ENCODE results near the gene SMYD4.

Gene SMYD4

DNA sequence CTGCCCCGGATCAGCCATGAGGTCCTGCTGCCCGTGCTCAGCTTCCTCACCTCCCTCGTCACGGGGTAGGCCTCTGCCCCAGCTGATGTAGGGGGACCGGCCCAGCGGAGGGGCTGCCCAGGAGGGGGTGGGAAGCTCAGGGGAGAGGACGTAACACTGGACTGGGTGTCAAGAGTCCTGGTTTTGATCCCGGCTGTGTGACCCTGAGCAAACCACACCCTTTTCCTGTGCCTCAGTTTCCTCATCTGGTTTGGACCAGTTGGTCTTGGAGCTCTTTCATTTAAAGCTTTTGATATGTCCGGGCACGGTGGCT lies 98.6 kb downstream of the SMYD4 start:
- CTCF ChIA-PET = interaction anchor here (0.7 to 1.2 kb wide), 2 partner anchors 9 to 10 kb away, joined by 3 to 5 read pairs; no protein-coding TSS in a partner anchor
- Histone ChIP-seq H3K4me3 (ENCODE audit: low read depth, low read length) (no peak overlapping the region), H3K27ac (ENCODE audit: extremely low read depth, low read depth, low read length) (no peak overlapping the region), H3K4me1 (ENCODE audit: control insufficient read depth, insufficient read depth, low read length) (no peaks in the 10 kb centered on the region), H3K9me3 (ENCODE audit: control insufficient read depth, insufficient read depth, low read depth, low read length) (no peaks in the 10 kb centered on the region), H3K36me3 (ENCODE audit: control insufficient read depth in 2 of 2, insufficient read depth in 1 of 2, low read length in 2 of 2) (peaks cover 0 to 34% of the 10 kb centered on the region in 2 experiments; a peak in 2 of 3 replicates)
- no peak for TF ChIP-seq ZNF404 (tag by site-specific recombination; IDR thresholded peaks at IDR 0.05)
- no peak for TF ChIP-seq TCF7L2 (IDR thresholded peaks at IDR 0.05; ENCODE audit: borderline replicate concordance, low read depth, low read length)
- no peak for TF ChIP-seq ZNF664 (tag by site-specific recombination; IDR thresholded peaks at IDR 0.05)
- no peak for TF ChIP-seq OVOL3 (tag by site-specific recombination; IDR thresholded peaks at IDR 0.05)
- TF ChIP-seq ZNF211 (tag by site-specific recombination; IDR thresholded peaks at IDR 0.05; ENCODE audit: low read depth) = no peak
- no peak for TF ChIP-seq ZNF610 (tag by site-specific recombination; IDR thresholded peaks at IDR 0.05; ENCODE audit: borderline replicate concordance)
- TF ChIP-seq, protein P1, sequence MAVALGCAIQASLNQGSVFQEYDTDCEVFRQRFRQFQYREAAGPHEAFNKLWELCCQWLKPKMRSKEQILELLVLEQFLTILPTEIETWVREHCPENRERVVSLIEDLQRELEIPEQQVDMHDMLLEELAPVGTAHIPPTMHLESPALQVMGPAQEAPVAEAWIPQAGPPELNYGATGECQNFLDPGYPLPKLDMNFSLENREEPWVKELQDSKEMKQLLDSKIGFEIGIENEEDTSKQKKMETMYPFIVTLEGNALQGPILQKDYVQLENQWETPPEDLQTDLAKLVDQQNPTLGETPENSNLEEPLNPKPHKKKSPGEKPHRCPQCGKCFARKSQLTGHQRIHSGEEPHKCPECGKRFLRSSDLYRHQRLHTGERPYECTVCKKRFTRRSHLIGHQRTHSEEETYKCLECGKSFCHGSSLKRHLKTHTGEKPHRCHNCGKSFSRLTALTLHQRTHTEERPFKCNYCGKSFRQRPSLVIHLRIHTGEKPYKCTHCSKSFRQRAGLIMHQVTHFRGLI (tag by site-specific recombination; IDR thresholded peaks at IDR 0.05) = no peak
- TF ChIP-seq ZNF239 (tag by site-specific recombination; IDR thresholded peaks at IDR 0.05) = no peak
- TF ChIP-seq, protein P2, sequence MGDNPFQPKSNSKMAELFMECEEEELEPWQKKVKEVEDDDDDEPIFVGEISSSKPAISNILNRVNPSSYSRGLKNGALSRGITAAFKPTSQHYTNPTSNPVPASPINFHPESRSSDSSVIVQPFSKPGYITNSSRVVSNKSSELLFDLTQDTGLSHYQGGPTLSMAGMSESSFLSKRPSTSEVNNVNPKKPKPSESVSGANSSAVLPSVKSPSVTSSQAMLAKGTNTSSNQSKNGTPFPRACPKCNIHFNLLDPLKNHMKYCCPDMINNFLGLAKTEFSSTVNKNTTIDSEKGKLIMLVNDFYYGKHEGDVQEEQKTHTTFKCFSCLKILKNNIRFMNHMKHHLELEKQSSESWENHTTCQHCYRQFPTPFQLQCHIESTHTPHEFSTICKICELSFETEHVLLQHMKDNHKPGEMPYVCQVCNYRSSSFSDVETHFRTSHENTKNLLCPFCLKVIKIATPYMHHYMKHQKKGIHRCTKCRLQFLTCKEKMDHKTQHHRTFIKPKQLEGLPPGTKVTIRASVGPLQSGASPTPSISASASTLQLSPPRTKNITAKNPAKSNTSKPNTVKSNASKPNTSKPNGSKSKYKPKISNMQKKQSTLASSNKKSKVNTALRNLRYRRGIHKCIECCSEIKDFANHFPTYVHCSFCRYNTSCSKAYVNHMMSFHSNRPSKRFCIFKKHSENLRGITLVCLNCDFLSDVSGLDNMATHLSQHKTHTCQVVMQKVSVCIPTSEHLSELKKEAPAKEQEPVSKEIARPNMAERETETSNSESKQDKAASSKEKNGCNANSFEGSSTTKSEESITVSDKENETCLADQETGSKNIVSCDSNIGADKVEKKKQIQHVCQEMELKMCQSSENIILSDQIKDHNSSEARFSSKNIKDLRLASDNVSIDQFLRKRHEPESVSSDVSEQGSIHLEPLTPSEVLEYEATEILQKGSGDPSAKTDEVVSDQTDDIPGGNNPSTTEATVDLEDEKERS (tag by site-specific recombination; IDR thresholded peaks at IDR 0.05) = no peak
- TF ChIP-seq ZBTB1 (tag by site-specific recombination; IDR thresholded peaks at IDR 0.05) = no peak
- TF ChIP-seq, protein P3, sequence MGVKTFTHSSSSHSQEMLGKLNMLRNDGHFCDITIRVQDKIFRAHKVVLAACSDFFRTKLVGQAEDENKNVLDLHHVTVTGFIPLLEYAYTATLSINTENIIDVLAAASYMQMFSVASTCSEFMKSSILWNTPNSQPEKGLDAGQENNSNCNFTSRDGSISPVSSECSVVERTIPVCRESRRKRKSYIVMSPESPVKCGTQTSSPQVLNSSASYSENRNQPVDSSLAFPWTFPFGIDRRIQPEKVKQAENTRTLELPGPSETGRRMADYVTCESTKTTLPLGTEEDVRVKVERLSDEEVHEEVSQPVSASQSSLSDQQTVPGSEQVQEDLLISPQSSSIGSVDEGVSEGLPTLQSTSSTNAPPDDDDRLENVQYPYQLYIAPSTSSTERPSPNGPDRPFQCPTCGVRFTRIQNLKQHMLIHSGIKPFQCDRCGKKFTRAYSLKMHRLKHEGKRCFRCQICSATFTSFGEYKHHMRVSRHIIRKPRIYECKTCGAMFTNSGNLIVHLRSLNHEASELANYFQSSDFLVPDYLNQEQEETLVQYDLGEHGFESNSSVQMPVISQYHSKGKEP (tag by site-specific recombination; IDR thresholded peaks at IDR 0.05) = no peak
- TF ChIP-seq, protein P4, sequence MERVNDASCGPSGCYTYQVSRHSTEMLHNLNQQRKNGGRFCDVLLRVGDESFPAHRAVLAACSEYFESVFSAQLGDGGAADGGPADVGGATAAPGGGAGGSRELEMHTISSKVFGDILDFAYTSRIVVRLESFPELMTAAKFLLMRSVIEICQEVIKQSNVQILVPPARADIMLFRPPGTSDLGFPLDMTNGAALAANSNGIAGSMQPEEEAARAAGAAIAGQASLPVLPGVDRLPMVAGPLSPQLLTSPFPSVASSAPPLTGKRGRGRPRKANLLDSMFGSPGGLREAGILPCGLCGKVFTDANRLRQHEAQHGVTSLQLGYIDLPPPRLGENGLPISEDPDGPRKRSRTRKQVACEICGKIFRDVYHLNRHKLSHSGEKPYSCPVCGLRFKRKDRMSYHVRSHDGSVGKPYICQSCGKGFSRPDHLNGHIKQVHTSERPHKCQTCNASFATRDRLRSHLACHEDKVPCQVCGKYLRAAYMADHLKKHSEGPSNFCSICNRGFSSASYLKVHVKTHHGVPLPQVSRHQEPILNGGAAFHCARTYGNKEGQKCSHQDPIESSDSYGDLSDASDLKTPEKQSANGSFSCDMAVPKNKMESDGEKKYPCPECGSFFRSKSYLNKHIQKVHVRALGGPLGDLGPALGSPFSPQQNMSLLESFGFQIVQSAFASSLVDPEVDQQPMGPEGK (tag by site-specific recombination; IDR thresholded peaks at IDR 0.05) = no peak
- no peak for TF ChIP-seq ZNF350 (tag by site-specific recombination; IDR thresholded peaks at IDR 0.05)
- TF ChIP-seq ZNF521 (tag by site-specific recombination; IDR thresholded peaks at IDR 0.05) = no peak
- TF ChIP-seq, protein P5, sequence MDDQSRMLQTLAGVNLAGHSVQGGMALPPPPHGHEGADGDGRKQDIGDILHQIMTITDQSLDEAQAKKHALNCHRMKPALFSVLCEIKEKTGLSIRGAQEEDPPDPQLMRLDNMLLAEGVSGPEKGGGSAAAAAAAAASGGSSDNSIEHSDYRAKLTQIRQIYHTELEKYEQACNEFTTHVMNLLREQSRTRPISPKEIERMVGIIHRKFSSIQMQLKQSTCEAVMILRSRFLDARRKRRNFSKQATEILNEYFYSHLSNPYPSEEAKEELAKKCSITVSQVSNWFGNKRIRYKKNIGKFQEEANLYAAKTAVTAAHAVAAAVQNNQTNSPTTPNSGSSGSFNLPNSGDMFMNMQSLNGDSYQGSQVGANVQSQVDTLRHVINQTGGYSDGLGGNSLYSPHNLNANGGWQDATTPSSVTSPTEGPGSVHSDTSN (CRISPR knock-in tag; IDR thresholded peaks at IDR 0.05) = no peak
- TF ChIP-seq ZNF174 (tag by site-specific recombination; IDR thresholded peaks at IDR 0.05) = no peak
- TF ChIP-seq, protein P6, sequence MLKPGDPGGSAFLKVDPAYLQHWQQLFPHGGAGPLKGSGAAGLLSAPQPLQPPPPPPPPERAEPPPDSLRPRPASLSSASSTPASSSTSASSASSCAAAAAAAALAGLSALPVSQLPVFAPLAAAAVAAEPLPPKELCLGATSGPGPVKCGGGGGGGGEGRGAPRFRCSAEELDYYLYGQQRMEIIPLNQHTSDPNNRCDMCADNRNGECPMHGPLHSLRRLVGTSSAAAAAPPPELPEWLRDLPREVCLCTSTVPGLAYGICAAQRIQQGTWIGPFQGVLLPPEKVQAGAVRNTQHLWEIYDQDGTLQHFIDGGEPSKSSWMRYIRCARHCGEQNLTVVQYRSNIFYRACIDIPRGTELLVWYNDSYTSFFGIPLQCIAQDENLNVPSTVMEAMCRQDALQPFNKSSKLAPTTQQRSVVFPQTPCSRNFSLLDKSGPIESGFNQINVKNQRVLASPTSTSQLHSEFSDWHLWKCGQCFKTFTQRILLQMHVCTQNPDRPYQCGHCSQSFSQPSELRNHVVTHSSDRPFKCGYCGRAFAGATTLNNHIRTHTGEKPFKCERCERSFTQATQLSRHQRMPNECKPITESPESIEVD (tag by site-specific recombination; IDR thresholded peaks at IDR 0.05) = no peak
- TF ChIP-seq, protein P7, sequence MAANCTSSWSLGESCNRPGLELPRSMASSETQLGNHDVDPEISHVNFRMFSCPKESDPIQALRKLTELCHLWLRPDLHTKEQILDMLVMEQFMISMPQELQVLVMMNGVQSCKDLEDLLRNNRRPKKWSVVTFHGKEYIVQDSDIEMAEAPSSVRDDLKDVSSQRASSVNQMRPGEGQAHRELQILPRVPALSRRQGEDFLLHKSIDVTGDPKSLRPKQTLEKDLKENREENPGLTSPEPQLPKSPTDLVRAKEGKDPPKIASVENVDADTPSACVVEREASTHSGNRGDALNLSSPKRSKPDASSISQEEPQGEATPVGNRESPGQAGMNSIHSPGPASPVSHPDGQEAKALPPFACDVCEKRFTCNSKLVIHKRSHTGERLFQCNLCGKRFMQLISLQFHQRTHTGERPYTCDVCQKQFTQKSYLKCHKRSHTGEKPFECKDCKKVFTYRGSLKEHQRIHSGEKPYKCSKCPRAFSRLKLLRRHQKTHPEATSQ (tag by site-specific recombination; IDR thresholded peaks at IDR 0.05) = no peak
- TF ChIP-seq ZNF202 (tag by site-specific recombination; IDR thresholded peaks at IDR 0.05; ENCODE audit: borderline replicate concordance) = no peak
- POLR2A ChIA-PET = interaction anchor here (1.3 kb wide), 1 partner anchor 39 kb away, joined by 5 read pairs; no protein-coding TSS in a partner anchor

All from HEK293 (cell line).